A549 treated with Hydrocortisone at 1 μM for 4 hours (cell line): ENCODE data around the gene MBD1. TPM values are rescaled to one million over a fixed set of nuclear protein-coding genes. Genes with fewer than 3 reads are reported as not detected.

Experiments
- total RNA-seq: library from RNA; stranded (reverse); fragments of 200-300 nt; extraction: Qiagen RNA extraction; gene quantifications from 5 replicates; pipeline ENCODE4 v1.2.3, GENCODE V29; 2022

Gene MBD1
- 31.4 to 35.1 TPM (median 33.0 TPM) in 5 replicates for total RNA-seq

GRCh38 chr18:50281295-50281971, at the start of gene MBD1:
Gene MBD1, minus strand, starts transcription at chr18:50281523. Its CDS starts 1,531 bp downstream, at chr18:50279992.

GRCh38 chr18:50287441-50288347, 6.4 kb upstream of the MBD1 start, which contains the start of gene CXXC1:
Gene CXXC1, minus strand, starts transcription at chr18:50287692. Its CDS starts 103 bp downstream, at chr18:50287589.

GRCh38 chr18:50266248-50266704, 15.0 kb downstream of the MBD1 start, which contains the start of gene CFAP53:
Gene CFAP53, minus strand, starts transcription at chr18:50266495. Its CDS starts 91 bp downstream, at chr18:50266404.

Other genes starting within 250 kb of the MBD1 start
- gene MYO5B, start 86.4 kb downstream of the MBD1 start, total RNA-seq = 7.3 to 9.2 TPM (median 8.4 TPM) in 5 replicates
- gene CFAP53, start 15.0 kb downstream of the MBD1 start, total RNA-seq = 0.10 to 0.38 TPM (median 0.30 TPM) in 5 replicates
- 40.1 to 47.1 TPM (median 43.1 TPM) in 5 replicates for gene CXXC1, start 6.2 kb upstream of the MBD1 start, total RNA-seq
- gene SKA1, start 93.5 kb upstream of the MBD1 start, total RNA-seq = 10.9 to 16.1 TPM (median 12.0 TPM) in 5 replicates